KMS-11 (cell line): ENCODE results near the gene WEE2.
"Not testable (repeated sequence)": the region's sequence is repeated elsewhere in the genome, so short reads cannot be mapped to it uniquely, and the experiment has no call there.

Source experiments
- H2AFZ ChIP-seq: fragments of 200-600 bp; sonication (generic); 2 replicates; pipeline ENCODE4 v1.6.1; 2016; ENCODE audit warnings: antibody characterized with exemption, mixed run types, low read depth
- H3K27ac ChIP-seq: fragments of 200-600 bp; sonication (generic); 2 replicates; pipeline ENCODE4 v1.6.1; 2016; ENCODE audit warnings: mild to moderate bottlenecking, mixed run types
- H3K27me3 ChIP-seq: fragments of 200-600 bp; sonication (generic); 2 replicates; pipeline ENCODE4 v1.6.1; 2017; ENCODE audit warnings: mild to moderate bottlenecking, low read depth, mixed run types, moderate library complexity; ENCODE audit not compliant: insufficient read depth
- H3K36me3 ChIP-seq: fragments of 200-600 bp; sonication (generic); 2 replicates; pipeline ENCODE4 v1.6.1; 2017; ENCODE audit warnings: mild to moderate bottlenecking, mixed run types; ENCODE audit not compliant: insufficient read depth
- H3K4me1 ChIP-seq: fragments of 200-600 bp; sonication (generic); 2 replicates; pipeline ENCODE4 v1.6.1; 2016; ENCODE audit warnings: mild to moderate bottlenecking, low read depth, mixed run types; ENCODE audit not compliant: poor library complexity, severe bottlenecking
- H3K4me2 ChIP-seq: fragments of 200-600 bp; sonication (generic); 2 replicates; pipeline ENCODE4 v1.7.0; 2016; ENCODE audit warnings: mild to moderate bottlenecking, mixed run types
- H3K4me3 ChIP-seq: fragments of 200-600 bp; sonication (generic); IDR thresholded peaks from 2 replicates; pipeline ENCODE4 v1.6.1; 2017; ENCODE audit warnings: low read depth, low read length, mixed read lengths; ENCODE audit not compliant: insufficient read depth
- H3K79me2 ChIP-seq: fragments of 200-600 bp; sonication (generic); 2 replicates; pipeline ENCODE4 v1.6.1; 2016; ENCODE audit warnings: low read depth, mixed run types; ENCODE audit not compliant: insufficient read depth
- H3K9ac ChIP-seq: fragments of 200-600 bp; sonication (generic); 2 replicates; pipeline ENCODE4 v1.6.1; 2016; ENCODE audit warnings: mild to moderate bottlenecking, mixed run types
- H4K20me1 ChIP-seq: fragments of 200-600 bp; sonication (generic); 2 replicates; pipeline ENCODE4 v1.6.1; 2016; ENCODE audit warnings: mild to moderate bottlenecking, mixed run types; ENCODE audit not compliant: insufficient read depth
- CTCF ChIP-seq: fragments of 200-600 bp; sonication (generic); conservative IDR thresholded peaks from 2 replicates; pipeline ENCODE4 v1.6.1; 2017; ENCODE audit warnings: low read depth, mild to moderate bottlenecking, antibody characterized with exemption, low read length, moderate library complexity, mixed read lengths

The WEE2 gene

GRCh38 chr7:141686074-141686473 is 22.1 kb upstream of the WEE2 start:
- no peak overlapping the region for H3K27ac ChIP-seq
- no peak overlapping the region for H2AFZ ChIP-seq
- no peaks in the 10 kb centered on the region for H3K79me2 ChIP-seq
- no peak overlapping the region for H3K9ac ChIP-seq
- H4K20me1 ChIP-seq = no peaks in the 10 kb centered on the region
- H3K4me2 ChIP-seq = no peak overlapping the region
- H3K4me1 ChIP-seq = no peaks in the 10 kb centered on the region
- no peak overlapping the region for H3K4me3 ChIP-seq
- no peak for TF ChIP-seq CTCF
- H3K36me3 ChIP-seq = no peaks in the 10 kb centered on the region
- H3K27me3 ChIP-seq = no peaks in the 10 kb centered on the region

- Histone ChIP-seq H2AFZ (no peak overlapping the region), H4K20me1 (no peaks in the 10 kb centered on the region), H3K27me3 (no peaks in the 10 kb centered on the region), H3K79me2 (no peaks in the 10 kb centered on the region), H3K9ac (no peak overlapping the region), H3K4me3 (no peak overlapping the region), H3K4me1 (no peaks in the 10 kb centered on the region), H3K4me2 (no peak overlapping the region), H3K36me3 (no peaks in the 10 kb centered on the region), H3K27ac (no peak overlapping the region)
- no peak for TF ChIP-seq CTCF
Observed at GRCh38 chr7:141686670-141687069, 21.5 kb upstream of the WEE2 start.

- no peaks in the 10 kb centered on the region for H3K27me3 ChIP-seq
- no peak overlapping the region for H3K4me2 ChIP-seq
- no peak for TF ChIP-seq CTCF
- no peaks in the 10 kb centered on the region for H4K20me1 ChIP-seq
- no peak overlapping the region for H3K4me3 ChIP-seq
- no peak overlapping the region for H3K9ac ChIP-seq
- H3K36me3 ChIP-seq = no peaks in the 10 kb centered on the region
- H2AFZ ChIP-seq = no peak overlapping the region
- H3K4me1 ChIP-seq = no peaks in the 10 kb centered on the region
- H3K79me2 ChIP-seq = no peaks in the 10 kb centered on the region
- H3K27ac ChIP-seq = no peak overlapping the region
Observed at GRCh38 chr7:141688043-141688442, 20.1 kb upstream of the WEE2 start.

- H3K79me2 ChIP-seq, H4K20me1 ChIP-seq, H3K27me3 ChIP-seq, H3K4me2 ChIP-seq, H2AFZ ChIP-seq, H3K4me1 ChIP-seq, H3K4me3 ChIP-seq, H3K36me3 ChIP-seq, H3K9ac ChIP-seq, H3K27ac ChIP-seq: not testable (repeated sequence)
Observed at GRCh38 chr7:141689072-141689825, 18.9 kb upstream of the WEE2 start.

GRCh38 chr7:141691540-141691939 is 16.6 kb upstream of the WEE2 start:
- Histone ChIP-seq H3K4me2 (no peak overlapping the region), H2AFZ (no peak overlapping the region), H3K9ac (no peak overlapping the region), H3K4me1 (no peaks in the 10 kb centered on the region), H3K79me2 (no peaks in the 10 kb centered on the region; the same call in 1 of the 2 replicates), H3K36me3 (no peaks in the 10 kb centered on the region), H4K20me1 (no peaks in the 10 kb centered on the region), H3K4me3 (no peak overlapping the region), H3K27me3 (no peaks in the 10 kb centered on the region), H3K27ac (no peak overlapping the region)
- TF ChIP-seq CTCF = no peak
